ENCODE data around the gene CLEC1B. TPM values are rescaled to one million over a fixed set of nuclear protein-coding genes. Genes with fewer than 3 reads are reported as not detected.

CLEC1B gene
- total and polyA plus RNA-seq, 9 of the 15 experiments (the other 6 are each of a cell fraction or from before 2014, with no cell fraction given) = not detected

DNA sequence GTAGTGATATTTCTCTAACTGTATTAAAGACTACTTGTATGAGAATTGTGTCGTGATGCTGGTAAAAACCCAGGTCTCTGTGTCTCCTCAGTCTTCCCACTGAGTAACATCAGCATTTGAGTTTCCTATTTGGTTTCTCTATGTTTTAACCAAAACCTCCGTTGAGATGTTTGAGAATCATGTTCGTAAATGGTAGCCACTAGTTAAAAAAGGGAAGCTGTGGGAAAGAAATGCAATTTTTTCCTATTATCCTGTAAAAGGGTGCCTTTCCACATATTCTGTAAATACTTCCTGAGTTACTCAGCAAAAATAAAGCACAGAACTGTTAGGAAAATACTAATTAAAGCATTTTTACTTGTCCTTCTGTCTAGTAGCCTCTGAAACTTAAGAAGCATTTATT is 7.0 kb downstream of the CLEC1B start:
- H3K9ac ChIP-seq (ENCODE audit: insufficient read depth in 1 of 2, low read depth in 2 of 2, low read length in 2 of 2) = no peak overlapping the region
- intact Hi-C loops (cut with micrococcal nuclease) = loop anchor here (10.0 kb wide), 1 partner anchor 57 kb away; the partner anchor contains the start of gene CLEC2A
- TF ChIP-seq ZNF830 (CRISPR knock-in tag; IDR thresholded peaks at IDR 0.05) = no peak
- TF ChIP-seq, protein P1, sequence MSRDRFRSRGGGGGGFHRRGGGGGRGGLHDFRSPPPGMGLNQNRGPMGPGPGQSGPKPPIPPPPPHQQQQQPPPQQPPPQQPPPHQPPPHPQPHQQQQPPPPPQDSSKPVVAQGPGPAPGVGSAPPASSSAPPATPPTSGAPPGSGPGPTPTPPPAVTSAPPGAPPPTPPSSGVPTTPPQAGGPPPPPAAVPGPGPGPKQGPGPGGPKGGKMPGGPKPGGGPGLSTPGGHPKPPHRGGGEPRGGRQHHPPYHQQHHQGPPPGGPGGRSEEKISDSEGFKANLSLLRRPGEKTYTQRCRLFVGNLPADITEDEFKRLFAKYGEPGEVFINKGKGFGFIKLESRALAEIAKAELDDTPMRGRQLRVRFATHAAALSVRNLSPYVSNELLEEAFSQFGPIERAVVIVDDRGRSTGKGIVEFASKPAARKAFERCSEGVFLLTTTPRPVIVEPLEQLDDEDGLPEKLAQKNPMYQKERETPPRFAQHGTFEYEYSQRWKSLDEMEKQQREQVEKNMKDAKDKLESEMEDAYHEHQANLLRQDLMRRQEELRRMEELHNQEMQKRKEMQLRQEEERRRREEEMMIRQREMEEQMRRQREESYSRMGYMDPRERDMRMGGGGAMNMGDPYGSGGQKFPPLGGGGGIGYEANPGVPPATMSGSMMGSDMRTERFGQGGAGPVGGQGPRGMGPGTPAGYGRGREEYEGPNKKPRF (IDR thresholded peaks at IDR 0.05; ENCODE audit: low read depth, low read length) = no peak
- TF ChIP-seq JUND (IDR thresholded peaks at IDR 0.05; ENCODE audit: borderline replicate concordance, low read depth, low read length) = no peak
- TF ChIP-seq JUND (tag; IDR thresholded peaks at IDR 0.05; ENCODE audit: borderline replicate concordance, low read depth, low read length) = no peak
- TF ChIP-seq, protein P2, sequence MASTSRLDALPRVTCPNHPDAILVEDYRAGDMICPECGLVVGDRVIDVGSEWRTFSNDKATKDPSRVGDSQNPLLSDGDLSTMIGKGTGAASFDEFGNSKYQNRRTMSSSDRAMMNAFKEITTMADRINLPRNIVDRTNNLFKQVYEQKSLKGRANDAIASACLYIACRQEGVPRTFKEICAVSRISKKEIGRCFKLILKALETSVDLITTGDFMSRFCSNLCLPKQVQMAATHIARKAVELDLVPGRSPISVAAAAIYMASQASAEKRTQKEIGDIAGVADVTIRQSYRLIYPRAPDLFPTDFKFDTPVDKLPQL (IDR thresholded peaks at IDR 0.05; ENCODE audit: extremely low read depth, insufficient read length) = no peak
- TF ChIP-seq CHD4 (IDR thresholded peaks at IDR 0.05; ENCODE audit: insufficient read depth, insufficient replicate concordance, low read depth, low read length, poor library complexity, severe bottlenecking) = no peak
- TF ChIP-seq, protein P3, sequence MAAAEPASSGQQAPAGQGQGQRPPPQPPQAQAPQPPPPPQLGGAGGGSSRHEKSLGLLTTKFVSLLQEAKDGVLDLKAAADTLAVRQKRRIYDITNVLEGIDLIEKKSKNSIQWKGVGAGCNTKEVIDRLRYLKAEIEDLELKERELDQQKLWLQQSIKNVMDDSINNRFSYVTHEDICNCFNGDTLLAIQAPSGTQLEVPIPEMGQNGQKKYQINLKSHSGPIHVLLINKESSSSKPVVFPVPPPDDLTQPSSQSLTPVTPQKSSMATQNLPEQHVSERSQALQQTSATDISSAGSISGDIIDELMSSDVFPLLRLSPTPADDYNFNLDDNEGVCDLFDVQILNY (CRISPR knock-in tag; IDR thresholded peaks at IDR 0.05) = no peak
- TF ChIP-seq MBD2 (IDR thresholded peaks at IDR 0.05; ENCODE audit: borderline replicate concordance, low read depth) = no peak
- TF ChIP-seq, protein P4, sequence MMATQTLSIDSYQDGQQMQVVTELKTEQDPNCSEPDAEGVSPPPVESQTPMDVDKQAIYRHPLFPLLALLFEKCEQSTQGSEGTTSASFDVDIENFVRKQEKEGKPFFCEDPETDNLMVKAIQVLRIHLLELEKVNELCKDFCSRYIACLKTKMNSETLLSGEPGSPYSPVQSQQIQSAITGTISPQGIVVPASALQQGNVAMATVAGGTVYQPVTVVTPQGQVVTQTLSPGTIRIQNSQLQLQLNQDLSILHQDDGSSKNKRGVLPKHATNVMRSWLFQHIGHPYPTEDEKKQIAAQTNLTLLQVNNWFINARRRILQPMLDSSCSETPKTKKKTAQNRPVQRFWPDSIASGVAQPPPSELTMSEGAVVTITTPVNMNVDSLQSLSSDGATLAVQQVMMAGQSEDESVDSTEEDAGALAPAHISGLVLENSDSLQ (IDR thresholded peaks at IDR 0.05) = no peak
- BruUV-seq (replicated peaks) = no TSS peak
- in situ Hi-C loops (cut with MboI) = no loop called here
- FAIRE-seq (no peak), DNase-seq (ENCODE audit: extremely low read depth in 1 of 4, low spot score in 3 of 4) (no peak), ATAC-seq (no peak)
- H3K4me1 ChIP-seq (replicated peaks in 1 of 2; ENCODE audit: control insufficient read depth in 2 of 2, insufficient read depth in 2 of 2, low read length in 2 of 2) = no peaks in the 10 kb centered on the region
- whole genome bisulfite sequencing (ENCODE audit: insufficient coverage, low coverage, missing lambda C conversion rate) = 4% methylated on average over 3 of the region's 3 CpGs
- H4K20me1 ChIP-seq (replicated peaks; ENCODE audit: control insufficient read depth, insufficient read depth, low read length) = no peaks in the 10 kb centered on the region
- ChIA-PET POLR2A (no interaction called here), CTCF (ENCODE audit: low intra/inter-chr PET ratio) (no interaction called here)
- no peaks in the 10 kb centered on the region for H3K79me2 ChIP-seq (ENCODE audit: control insufficient read depth, insufficient read depth, low read length)
- no peaks in the 10 kb centered on the region for H3K9me1 ChIP-seq (ENCODE audit: control insufficient read depth, insufficient read depth, low read length)
- H2AFZ ChIP-seq (ENCODE audit: low read depth, low read length) = no peak overlapping the region
- H3K4me3 ChIP-seq = no peak overlapping the region
- no peak overlapping the region for H3K27ac ChIP-seq (ENCODE audit: extremely low read depth, low read depth, low read length)
- no peaks in the 10 kb centered on the region for H3K9me3 ChIP-seq (replicated peaks; ENCODE audit: control insufficient read depth, insufficient read depth, low read depth, low read length)
- H3K4me2 ChIP-seq (ENCODE audit: insufficient read depth, low read length) = no peak overlapping the region
- no peaks in the 10 kb centered on the region for H3K27me3 ChIP-seq (ENCODE audit: control insufficient read depth in 2 of 2, insufficient read depth in 2 of 2, low read length in 2 of 2)
- H3K36me3 ChIP-seq (ENCODE audit: control insufficient read depth, insufficient read depth, low read length) = no peaks in the 10 kb centered on the region
